Activated CD8-positive, alpha-beta memory T cell treated with anti-CD3 and anti-CD28 coated beads, Interleukin-2, amount 50 U/mL, for 48 hours (primary cell): ENCODE results near the gene HCST.
"Not testable (repeated sequence)": the region's sequence is repeated elsewhere in the genome, so short reads cannot be mapped to it uniquely, and the experiment has no call there.

Experiments used
- DNase-seq: peaks from one replicate; pipeline ENCODE4 v3.0.0-alpha.2; 2020

Gene HCST

GRCh38 chr19:35882114-35882832, 20.1 kb upstream of the HCST start:
- DNase-seq: no peak

- DNase-seq: no peak
Measured at GRCh38 chr19:35883882-35884281, 18.4 kb upstream of the HCST start.

- DNase-seq: no peak
Measured at GRCh38 chr19:35885225-35885738, 17.0 kb upstream of the HCST start.

GRCh38 chr19:35885904-35886303, 16.4 kb upstream of the HCST start:
- no peak for DNase-seq

GRCh38 chr19:35887197-35887596, 15.1 kb upstream of the HCST start:
- no peak for DNase-seq

- no peak for DNase-seq
Measured at GRCh38 chr19:35888398-35888797, 13.9 kb upstream of the HCST start.

GRCh38 chr19:35889370-35890112, 12.8 kb upstream of the HCST start:
- no peak for DNase-seq

- DNase-seq: no peak
Measured at GRCh38 chr19:35890113-35890650, 12.1 kb upstream of the HCST start.

GRCh38 chr19:35891819-35892218, 10.5 kb upstream of the HCST start:
- not testable (repeated sequence) for DNase-seq

- no peak for DNase-seq
Measured at GRCh38 chr19:35894342-35894741, 8.0 kb upstream of the HCST start.

- no peak for DNase-seq
Measured at GRCh38 chr19:35895911-35896642, 6.3 kb upstream of the HCST start.

- no peak for DNase-seq
Measured at GRCh38 chr19:35896643-35897040, 5.7 kb upstream of the HCST start.

GRCh38 chr19:35897706-35898451, 4.5 kb upstream of the HCST start:
- DNase-seq: no peak

GRCh38 chr19:35898499-35898809, 3.9 kb upstream of the HCST start:
- DNase-seq: no peak

GRCh38 chr19:35899547-35900214, 2.6 kb upstream of the HCST start:
- DNase-seq: peak; percentile 92

GRCh38 chr19:35901055-35901644, 1.2 kb upstream of the HCST start:
- DNase-seq: no peak

GRCh38 chr19:35902870-35903475, 644 bp downstream of the HCST start:
- no peak for DNase-seq

- peak; percentile 87 for DNase-seq
Measured at GRCh38 chr19:35903550-35904179, 1.3 kb downstream of the HCST start.

GRCh38 chr19:35904311-35905068, 2.2 kb downstream of the HCST start:
- no peak for DNase-seq

- no peak for DNase-seq
Measured at GRCh38 chr19:35905178-35905727, 2.9 kb downstream of the HCST start.
